GM23338 (cell line): ENCODE data around the gene GNMT. TPM values are rescaled to one million over a fixed set of nuclear protein-coding genes. Genes with fewer than 3 reads are reported as not detected.

Experiments
- ATAC-seq: fragments of 200-7000 bp; cut with Tn5 transposase; 3 replicates; pipeline ENCODE4 v1.9.1; 2020
- DNase-seq: peaks from one replicate; pipeline ENCODE4 v3.0.0-alpha.2; 2015; ENCODE audit warnings: low spot score
- H2AFZ ChIP-seq: fragments of 200-600 bp; sonication (generic); 2 replicates; pipeline ENCODE4 v1.8.0; 2016; ENCODE audit warnings: antibody characterized with exemption, mild to moderate bottlenecking, moderate library complexity
- H3F3A ChIP-seq: fragments of 200-600 bp; sonication (generic); replicated peaks from 2 replicates; pipeline ENCODE4 v1.8.0; 2017; ENCODE audit warnings: antibody characterized with exemption, mixed run types, low read depth
- H3K27ac ChIP-seq: fragments of 200-600 bp; sonication (generic); 2 replicates; pipeline ENCODE4 v1.6.1; 2016; ENCODE audit warnings: low read depth
- H3K27me3 ChIP-seq: fragments of 200-600 bp; sonication (generic); 2 replicates; pipeline ENCODE4 v1.8.0; 2016; ENCODE audit warnings: mild to moderate bottlenecking, mixed run types, moderate library complexity; ENCODE audit not compliant: insufficient read depth
- H3K36me3 ChIP-seq: fragments of 200-600 bp; sonication (generic); 2 replicates; pipeline ENCODE4 v1.8.0; 2016; ENCODE audit warnings: mild to moderate bottlenecking; ENCODE audit not compliant: insufficient read depth
- H3K4me1 ChIP-seq: fragments of 200-600 bp; sonication (generic); 2 replicates; pipeline ENCODE4 v1.8.0; 2016; ENCODE audit warnings: mild to moderate bottlenecking, moderate library complexity; ENCODE audit not compliant: insufficient read depth
- H3K4me2 ChIP-seq: fragments of 200-600 bp; sonication (generic); 2 replicates; pipeline ENCODE4 v1.7.1; 2017; ENCODE audit warnings: mixed run types
- H3K4me3 ChIP-seq: fragments of 200-600 bp; sonication (generic); 2 replicates; pipeline ENCODE4 v1.6.1; 2016; ENCODE audit warnings: mixed run types
- H3K79me2 ChIP-seq: fragments of 200-600 bp; sonication (generic); replicated peaks from 2 replicates; pipeline ENCODE4 v1.8.0; 2017; ENCODE audit warnings: mild to moderate bottlenecking; ENCODE audit not compliant: insufficient read depth
- H3K9me2 ChIP-seq: fragments of 200-600 bp; sonication (generic); 2 replicates; pipeline ENCODE4 v1.8.0; 2017; ENCODE audit not compliant: insufficient read depth
- H4K20me1 ChIP-seq: fragments of 200-600 bp; sonication (generic); replicated peaks from 2 replicates; pipeline ENCODE4 v1.8.0; 2017; ENCODE audit warnings: mild to moderate bottlenecking; ENCODE audit not compliant: insufficient read depth
- H3K27ac Mint-ChIP-seq: 2 replicates; pipeline ENCODE4 v1.8.0; 2020; ENCODE audit warnings: inconsistent platforms, mild to moderate bottlenecking, moderate library complexity, mixed read lengths
- H3K27me3 Mint-ChIP-seq: 3 replicates; pipeline ENCODE4 v1.8.0; 2022; ENCODE audit warnings: low read depth, mild to moderate bottlenecking, moderate library complexity, mixed read lengths, inconsistent platforms; ENCODE audit not compliant: insufficient read depth, poor library complexity
- H3K36me3 Mint-ChIP-seq: 3 replicates; pipeline ENCODE4 v1.8.0; 2021; ENCODE audit warnings: low read depth, mild to moderate bottlenecking, inconsistent platforms, moderate library complexity, mixed read lengths
- H3K4me1 Mint-ChIP-seq: 3 replicates; pipeline ENCODE4 v1.8.0; 2020; ENCODE audit warnings: mild to moderate bottlenecking, inconsistent platforms, mixed read lengths
- H3K4me3 Mint-ChIP-seq: 3 replicates; pipeline ENCODE4 v1.8.0; 2021; ENCODE audit warnings: moderate library complexity, mild to moderate bottlenecking, inconsistent platforms, mixed read lengths
- H3K9me3 Mint-ChIP-seq: 3 replicates; pipeline ENCODE4 v1.8.0; 2020; ENCODE audit warnings: moderate library complexity, mild to moderate bottlenecking, inconsistent platforms, mixed read lengths
- CREB1 ChIP-seq: fragments of 250-450 bp; sonication (Bioruptor Pico); IDR thresholded peaks from 2 replicates; pipeline ENCODE4 v1.5.0; 2020; ENCODE audit warnings: low read depth, mild to moderate bottlenecking, moderate library complexity
- EZH2 ChIP-seq: fragments of 200-600 bp; sonication (generic); IDR thresholded peaks from one replicate; pipeline ENCODE4 v1.8.0; 2017; ENCODE audit warnings: antibody characterized with exemption, mild to moderate bottlenecking, low read depth; ENCODE audit not compliant: unreplicated experiment
- NANOG ChIP-seq: IDR thresholded peaks from 2 replicates; pipeline ENCODE4 v1.6.1; 2016; ENCODE audit warnings: antibody characterized with exemption, borderline replicate concordance
- POLR2AphosphoS5 ChIP-seq: IDR thresholded peaks from 2 replicates; pipeline ENCODE4 v1.6.1; 2016; ENCODE audit warnings: antibody characterized with exemption, low read depth
- STAT1 ChIP-seq: IDR thresholded peaks from one replicate; pipeline ENCODE4 v1.6.1; 2016; ENCODE audit warnings: antibody characterized with exemption; ENCODE audit not compliant: unreplicated experiment
- ZNF114 ChIP-seq: fragments of 250-450 bp; sonication (Bioruptor Pico); IDR thresholded peaks from 2 replicates; pipeline ENCODE4 v1.5.0; 2020; ENCODE audit warnings: mild to moderate bottlenecking, moderate library complexity
- ZNF331 ChIP-seq: fragments of 250-450 bp; sonication (Bioruptor Pico); IDR thresholded peaks from 2 replicates; pipeline ENCODE4 v1.5.0; 2020; ENCODE audit warnings: low read depth, mild to moderate bottlenecking, moderate library complexity
- polyA plus RNA-seq: library from polyadenylated mRNA; unstranded; fragments of >200 nt; fragmentation: Nextera tagmentation; extraction: Ambion mirVana; gene quantifications from 2 replicates; pipeline ENCODE4 v1.2.1, GENCODE V29; 2016
- total RNA-seq: library from RNA; depleted of rRNA; stranded (reverse); fragments of >200 nt; shearing (Covaris generic); gene quantifications from 2 replicates; pipeline ENCODE4 v1.2.3, GENCODE V29; 2014
- TF ChIP-seq, protein P1 (sequence below): IDR thresholded peaks from one replicate; pipeline ENCODE4 v1.6.1; 2018; ENCODE audit warnings: antibody characterized with exemption; ENCODE audit not compliant: unreplicated experiment
- TF ChIP-seq, protein P2 (sequence below), 2 experiments: fragments of 200-600 bp in 1 of 2; sonication (generic) in 1 of 2; conservative IDR thresholded peaks; 2 replicates each; pipeline versions ENCODE4 v1.5.1 to v1.6.1; 2016 to 2017; ENCODE audit warnings: antibody characterized with exemption in 2 of 2, low read depth in 2 of 2, mild to moderate bottlenecking in 2 of 2, moderate library complexity in 1 of 2
- TF ChIP-seq, protein P3 (sequence below): IDR thresholded peaks from 2 replicates; pipeline ENCODE4 v1.6.1; 2016; ENCODE audit warnings: antibody characterized with exemption
- TF ChIP-seq, protein P4 (sequence below): fragments of 250-450 bp; sonication (Bioruptor Pico); IDR thresholded peaks from 2 replicates; pipeline ENCODE4 v1.5.0; 2020; ENCODE audit warnings: mild to moderate bottlenecking, moderate library complexity

Gene GNMT
- total and polyA plus RNA-seq, 2 experiments from 2014 or later = 0.52 TPM; not detected in 1

DNA sequence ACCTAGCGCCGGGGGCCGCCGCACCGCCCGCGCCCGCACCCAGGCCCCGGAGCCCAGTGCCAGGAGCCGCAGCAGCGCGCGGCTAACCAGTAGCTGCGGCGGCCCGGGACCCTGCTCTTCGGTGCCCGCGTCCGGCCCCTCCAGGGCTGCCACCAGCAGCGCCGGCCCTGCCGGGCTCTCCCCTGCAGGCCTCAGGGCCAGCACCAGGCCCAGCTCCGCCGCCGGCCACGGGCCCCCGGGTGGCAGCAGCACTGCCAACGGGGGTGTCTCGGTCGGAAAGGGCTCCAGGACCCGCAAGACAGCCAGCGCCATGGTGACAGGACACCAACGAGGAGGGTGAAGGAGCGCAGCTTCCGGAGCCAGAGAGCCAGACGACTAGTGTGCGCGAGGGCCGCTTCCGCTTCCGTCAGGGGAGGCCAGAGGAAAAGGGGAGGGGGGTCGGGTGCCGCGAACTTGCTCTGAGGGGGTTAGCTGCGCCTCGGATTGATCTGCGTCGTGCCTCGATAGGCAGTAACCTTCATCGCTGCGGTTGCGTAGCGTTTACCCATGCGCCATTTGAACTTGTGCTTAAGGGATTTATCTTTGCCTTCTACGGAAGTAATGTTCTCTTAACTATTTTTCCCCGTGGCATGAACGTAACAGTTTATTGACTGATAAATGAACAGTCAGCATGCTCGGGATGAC, 18.4 kb downstream of the GNMT start, which contains the start of gene PEX6 (continued):
- no peak for TF ChIP-seq ZNF114 (CRISPR knock-in tag)
- no peak for TF ChIP-seq NANOG

- Histone ChIP-seq H3K27ac (peak overlapping the region; percentile 84), H3F3A (peaks cover 15% of the 10 kb centered on the region; the same call in 1 of the 2 replicates), H3K27me3 (no peaks in the 10 kb centered on the region), H3K79me2 (peaks cover 5% of the 10 kb centered on the region; the same call in 1 of the 2 replicates), H4K20me1 (no peaks in the 10 kb centered on the region; the same call in 1 of the 2 replicates), H3K4me2 (peak overlapping the region; percentile 75), H3K36me3 (no peaks in the 10 kb centered on the region), H3K4me3 (peak overlapping the region; percentile 99), H3K4me1 (peaks cover 12% of the 10 kb centered on the region), H2AFZ (peak overlapping the region; percentile 92), H3K9me2 (no peaks in the 10 kb centered on the region)
- DNase-seq (no peak), ATAC-seq (peak; percentile 6)
- Mint-ChIP-seq H3K9me3 (no peaks in the 10 kb centered on the region), H3K36me3 (no peaks in the 10 kb centered on the region), H3K4me3 (peak overlapping the region; percentile 81), H3K27me3 (peaks cover 8% of the 10 kb centered on the region), H3K27ac (peak overlapping the region; percentile 94), H3K4me1 (peaks cover 15% of the 10 kb centered on the region)
- TF ChIP-seq, protein P1, sequence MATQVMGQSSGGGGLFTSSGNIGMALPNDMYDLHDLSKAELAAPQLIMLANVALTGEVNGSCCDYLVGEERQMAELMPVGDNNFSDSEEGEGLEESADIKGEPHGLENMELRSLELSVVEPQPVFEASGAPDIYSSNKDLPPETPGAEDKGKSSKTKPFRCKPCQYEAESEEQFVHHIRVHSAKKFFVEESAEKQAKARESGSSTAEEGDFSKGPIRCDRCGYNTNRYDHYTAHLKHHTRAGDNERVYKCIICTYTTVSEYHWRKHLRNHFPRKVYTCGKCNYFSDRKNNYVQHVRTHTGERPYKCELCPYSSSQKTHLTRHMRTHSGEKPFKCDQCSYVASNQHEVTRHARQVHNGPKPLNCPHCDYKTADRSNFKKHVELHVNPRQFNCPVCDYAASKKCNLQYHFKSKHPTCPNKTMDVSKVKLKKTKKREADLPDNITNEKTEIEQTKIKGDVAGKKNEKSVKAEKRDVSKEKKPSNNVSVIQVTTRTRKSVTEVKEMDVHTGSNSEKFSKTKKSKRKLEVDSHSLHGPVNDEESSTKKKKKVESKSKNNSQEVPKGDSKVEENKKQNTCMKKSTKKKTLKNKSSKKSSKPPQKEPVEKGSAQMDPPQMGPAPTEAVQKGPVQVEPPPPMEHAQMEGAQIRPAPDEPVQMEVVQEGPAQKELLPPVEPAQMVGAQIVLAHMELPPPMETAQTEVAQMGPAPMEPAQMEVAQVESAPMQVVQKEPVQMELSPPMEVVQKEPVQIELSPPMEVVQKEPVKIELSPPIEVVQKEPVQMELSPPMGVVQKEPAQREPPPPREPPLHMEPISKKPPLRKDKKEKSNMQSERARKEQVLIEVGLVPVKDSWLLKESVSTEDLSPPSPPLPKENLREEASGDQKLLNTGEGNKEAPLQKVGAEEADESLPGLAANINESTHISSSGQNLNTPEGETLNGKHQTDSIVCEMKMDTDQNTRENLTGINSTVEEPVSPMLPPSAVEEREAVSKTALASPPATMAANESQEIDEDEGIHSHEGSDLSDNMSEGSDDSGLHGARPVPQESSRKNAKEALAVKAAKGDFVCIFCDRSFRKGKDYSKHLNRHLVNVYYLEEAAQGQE = no peak
- no peak for TF ChIP-seq CREB1
- TF ChIP-seq, protein P2, sequence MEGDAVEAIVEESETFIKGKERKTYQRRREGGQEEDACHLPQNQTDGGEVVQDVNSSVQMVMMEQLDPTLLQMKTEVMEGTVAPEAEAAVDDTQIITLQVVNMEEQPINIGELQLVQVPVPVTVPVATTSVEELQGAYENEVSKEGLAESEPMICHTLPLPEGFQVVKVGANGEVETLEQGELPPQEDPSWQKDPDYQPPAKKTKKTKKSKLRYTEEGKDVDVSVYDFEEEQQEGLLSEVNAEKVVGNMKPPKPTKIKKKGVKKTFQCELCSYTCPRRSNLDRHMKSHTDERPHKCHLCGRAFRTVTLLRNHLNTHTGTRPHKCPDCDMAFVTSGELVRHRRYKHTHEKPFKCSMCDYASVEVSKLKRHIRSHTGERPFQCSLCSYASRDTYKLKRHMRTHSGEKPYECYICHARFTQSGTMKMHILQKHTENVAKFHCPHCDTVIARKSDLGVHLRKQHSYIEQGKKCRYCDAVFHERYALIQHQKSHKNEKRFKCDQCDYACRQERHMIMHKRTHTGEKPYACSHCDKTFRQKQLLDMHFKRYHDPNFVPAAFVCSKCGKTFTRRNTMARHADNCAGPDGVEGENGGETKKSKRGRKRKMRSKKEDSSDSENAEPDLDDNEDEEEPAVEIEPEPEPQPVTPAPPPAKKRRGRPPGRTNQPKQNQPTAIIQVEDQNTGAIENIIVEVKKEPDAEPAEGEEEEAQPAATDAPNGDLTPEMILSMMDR (conservative IDR thresholded peaks at IDR 0.05; ENCODE audit: low read depth in 2 of 2) = no peak
- no peak for TF ChIP-seq POLR2AphosphoS5
- TF ChIP-seq ZNF331 (CRISPR knock-in tag) = no peak
- no peak for TF ChIP-seq EZH2
- TF ChIP-seq ZNF114 (CRISPR knock-in tag) = no peak
- TF ChIP-seq, protein P3, sequence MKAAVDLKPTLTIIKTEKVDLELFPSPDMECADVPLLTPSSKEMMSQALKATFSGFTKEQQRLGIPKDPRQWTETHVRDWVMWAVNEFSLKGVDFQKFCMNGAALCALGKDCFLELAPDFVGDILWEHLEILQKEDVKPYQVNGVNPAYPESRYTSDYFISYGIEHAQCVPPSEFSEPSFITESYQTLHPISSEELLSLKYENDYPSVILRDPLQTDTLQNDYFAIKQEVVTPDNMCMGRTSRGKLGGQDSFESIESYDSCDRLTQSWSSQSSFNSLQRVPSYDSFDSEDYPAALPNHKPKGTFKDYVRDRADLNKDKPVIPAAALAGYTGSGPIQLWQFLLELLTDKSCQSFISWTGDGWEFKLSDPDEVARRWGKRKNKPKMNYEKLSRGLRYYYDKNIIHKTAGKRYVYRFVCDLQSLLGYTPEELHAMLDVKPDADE = no peak
- TF ChIP-seq STAT1 = no peak
- TF ChIP-seq NANOG = no peak
- TF ChIP-seq, protein P4, sequence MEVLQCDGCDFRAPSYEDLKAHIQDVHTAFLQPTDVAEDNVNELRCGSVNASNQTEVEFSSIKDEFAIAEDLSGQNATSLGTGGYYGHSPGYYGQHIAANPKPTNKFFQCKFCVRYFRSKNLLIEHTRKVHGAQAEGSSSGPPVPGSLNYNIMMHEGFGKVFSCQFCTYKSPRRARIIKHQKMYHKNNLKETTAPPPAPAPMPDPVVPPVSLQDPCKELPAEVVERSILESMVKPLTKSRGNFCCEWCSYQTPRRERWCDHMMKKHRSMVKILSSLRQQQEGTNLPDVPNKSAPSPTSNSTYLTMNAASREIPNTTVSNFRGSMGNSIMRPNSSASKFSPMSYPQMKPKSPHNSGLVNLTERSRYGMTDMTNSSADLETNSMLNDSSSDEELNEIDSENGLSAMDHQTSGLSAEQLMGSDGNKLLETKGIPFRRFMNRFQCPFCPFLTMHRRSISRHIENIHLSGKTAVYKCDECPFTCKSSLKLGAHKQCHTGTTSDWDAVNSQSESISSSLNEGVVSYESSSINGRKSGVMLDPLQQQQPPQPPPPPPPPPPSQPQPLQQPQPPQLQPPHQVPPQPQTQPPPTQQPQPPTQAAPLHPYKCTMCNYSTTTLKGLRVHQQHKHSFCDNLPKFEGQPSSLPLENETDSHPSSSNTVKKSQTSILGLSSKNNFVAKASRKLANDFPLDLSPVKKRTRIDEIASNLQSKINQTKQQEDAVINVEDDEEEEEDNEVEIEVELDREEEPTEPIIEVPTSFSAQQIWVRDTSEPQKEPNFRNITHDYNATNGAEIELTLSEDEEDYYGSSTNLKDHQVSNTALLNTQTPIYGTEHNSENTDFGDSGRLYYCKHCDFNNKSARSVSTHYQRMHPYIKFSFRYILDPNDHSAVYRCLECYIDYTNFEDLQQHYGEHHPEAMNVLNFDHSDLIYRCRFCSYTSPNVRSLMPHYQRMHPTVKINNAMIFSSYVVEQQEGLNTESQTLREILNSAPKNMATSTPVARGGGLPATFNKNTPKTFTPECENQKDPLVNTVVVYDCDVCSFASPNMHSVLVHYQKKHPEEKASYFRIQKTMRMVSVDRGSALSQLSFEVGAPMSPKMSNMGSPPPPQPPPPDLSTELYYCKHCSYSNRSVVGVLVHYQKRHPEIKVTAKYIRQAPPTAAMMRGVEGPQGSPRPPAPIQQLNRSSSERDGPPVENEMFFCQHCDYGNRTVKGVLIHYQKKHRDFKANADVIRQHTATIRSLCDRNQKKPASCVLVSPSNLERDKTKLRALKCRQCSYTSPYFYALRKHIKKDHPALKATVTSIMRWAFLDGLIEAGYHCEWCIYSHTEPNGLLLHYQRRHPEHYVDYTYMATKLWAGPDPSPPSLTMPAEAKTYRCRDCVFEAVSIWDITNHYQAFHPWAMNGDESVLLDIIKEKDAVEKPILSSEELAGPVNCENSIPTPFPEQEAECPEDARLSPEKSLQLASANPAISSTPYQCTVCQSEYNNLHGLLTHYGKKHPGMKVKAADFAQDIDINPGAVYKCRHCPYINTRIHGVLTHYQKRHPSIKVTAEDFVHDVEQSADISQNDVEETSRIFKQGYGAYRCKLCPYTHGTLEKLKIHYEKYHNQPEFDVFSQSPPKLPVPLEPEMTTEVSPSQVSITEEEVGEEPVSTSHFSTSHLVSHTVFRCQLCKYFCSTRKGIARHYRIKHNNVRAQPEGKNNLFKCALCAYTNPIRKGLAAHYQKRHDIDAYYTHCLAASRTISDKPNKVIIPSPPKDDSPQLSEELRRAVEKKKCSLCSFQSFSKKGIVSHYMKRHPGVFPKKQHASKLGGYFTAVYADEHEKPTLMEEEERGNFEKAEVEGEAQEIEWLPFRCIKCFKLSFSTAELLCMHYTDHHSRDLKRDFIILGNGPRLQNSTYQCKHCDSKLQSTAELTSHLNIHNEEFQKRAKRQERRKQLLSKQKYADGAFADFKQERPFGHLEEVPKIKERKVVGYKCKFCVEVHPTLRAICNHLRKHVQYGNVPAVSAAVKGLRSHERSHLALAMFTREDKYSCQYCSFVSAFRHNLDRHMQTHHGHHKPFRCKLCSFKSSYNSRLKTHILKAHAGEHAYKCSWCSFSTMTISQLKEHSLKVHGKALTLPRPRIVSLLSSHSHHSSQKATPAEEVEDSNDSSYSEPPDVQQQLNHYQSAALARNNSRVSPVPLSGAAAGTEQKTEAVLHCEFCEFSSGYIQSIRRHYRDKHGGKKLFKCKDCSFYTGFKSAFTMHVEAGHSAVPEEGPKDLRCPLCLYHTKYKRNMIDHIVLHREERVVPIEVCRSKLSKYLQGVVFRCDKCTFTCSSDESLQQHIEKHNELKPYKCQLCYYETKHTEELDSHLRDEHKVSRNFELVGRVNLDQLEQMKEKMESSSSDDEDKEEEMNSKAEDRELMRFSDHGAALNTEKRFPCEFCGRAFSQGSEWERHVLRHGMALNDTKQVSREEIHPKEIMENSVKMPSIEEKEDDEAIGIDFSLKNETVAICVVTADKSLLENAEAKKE (CRISPR knock-in tag) = no peak
Observed at GRCh38 chr6:42979523-42980177, 19.1 kb downstream of the GNMT start.
